Activated naive CD4-positive, alpha-beta T cell (primary cell): ENCODE data around the gene PGAP3.
"Not testable (repeated sequence)": the region's sequence is repeated elsewhere in the genome, so short reads cannot be mapped to it uniquely, and the experiment has no call there.

Source experiments
- DNase-seq, 4 experiments: peaks; one replicate each; lab custom pipeline; 2025; lab: John Stamatoyannopoulos, UW

PGAP3 gene

GRCh38 chr17:39715375-39716072, 27.7 kb upstream of the PGAP3 start:
- DNase-seq: no peak

GRCh38 chr17:39714234-39714633, 26.4 kb upstream of the PGAP3 start:
- no peak for DNase-seq

- no peak for DNase-seq
These were observed 24.0 kb upstream of the PGAP3 start for GRCh38 chr17:39711851-39712250.

GRCh38 chr17:39711071-39711470, 23.2 kb upstream of the PGAP3 start:
- not testable (repeated sequence) for DNase-seq

- DNase-seq: no peak
These were observed 22.4 kb upstream of the PGAP3 start for GRCh38 chr17:39709998-39710964.

GRCh38 chr17:39709319-39709997, 21.6 kb upstream of the PGAP3 start:
- DNase-seq: no peak

- DNase-seq: no peak
These were observed 19.1 kb upstream of the PGAP3 start for GRCh38 chr17:39706921-39707337.

- DNase-seq: no peak
These were observed 18.5 kb upstream of the PGAP3 start for GRCh38 chr17:39706383-39706782.

GRCh38 chr17:39705786-39706348, 18.0 kb upstream of the PGAP3 start:
- no peak for DNase-seq

- DNase-seq: no peak
These were observed 17.1 kb upstream of the PGAP3 start for GRCh38 chr17:39704821-39705551.

- no peak for DNase-seq
These were observed 16.1 kb upstream of the PGAP3 start for GRCh38 chr17:39703913-39704312.

GRCh38 chr17:39702901-39703893, 15.3 kb upstream of the PGAP3 start:
- no peak for DNase-seq

GRCh38 chr17:39701784-39702422, 14.0 kb upstream of the PGAP3 start:
- no peak for DNase-seq

GRCh38 chr17:39701012-39701783, 13.3 kb upstream of the PGAP3 start:
- no peak for DNase-seq

GRCh38 chr17:39700148-39700987, 12.5 kb upstream of the PGAP3 start:
- no peak for DNase-seq

- no peak for DNase-seq
These were observed 11.9 kb upstream of the PGAP3 start, which contains the start of gene ERBB2 for GRCh38 chr17:39699818-39700147. TSS of gene ERBB2 (plus strand) at chr17:39700064. CDS start at chr17:39700239, 175 bp downstream.

GRCh38 chr17:39699157-39699817, 11.4 kb upstream of the PGAP3 start:
- not testable (repeated sequence) for DNase-seq
